DND-41 (cell line): ENCODE results near the gene CLDN24.

Experiments used
- CTCF ChIP-seq: IDR thresholded peaks from 2 replicates; pipeline ENCODE4 v1.5.1; 2012; ENCODE audit warnings: borderline replicate concordance, low read length, moderate library complexity, mild to moderate bottlenecking; ENCODE audit not compliant: poor library complexity, severe bottlenecking; ENCODE audit errors: extremely low read depth
- EZH2 ChIP-seq: IDR thresholded peaks from 3 replicates; pipeline ENCODE4 v1.6.1; 2012; ENCODE audit warnings: borderline replicate concordance, low read depth, mild to moderate bottlenecking, moderate library complexity, low read length, inconsistent platforms; ENCODE audit not compliant: severe bottlenecking

- TF ChIP-seq CTCF, result no peak
- no peak for TF ChIP-seq EZH2
Observed at GRCh38 chr4:183287309-183287659, 34.9 kb downstream of the CLDN24 start.
